ENCODE measurements around the gene TRIM24. TPM values are rescaled to one million over a fixed set of nuclear protein-coding genes. Genes with fewer than 3 reads are reported as not detected.

Gene TRIM24
- total RNA-seq, 2 experiments from 2014 or later, result 17.5 to 26.8 TPM

DNA sequence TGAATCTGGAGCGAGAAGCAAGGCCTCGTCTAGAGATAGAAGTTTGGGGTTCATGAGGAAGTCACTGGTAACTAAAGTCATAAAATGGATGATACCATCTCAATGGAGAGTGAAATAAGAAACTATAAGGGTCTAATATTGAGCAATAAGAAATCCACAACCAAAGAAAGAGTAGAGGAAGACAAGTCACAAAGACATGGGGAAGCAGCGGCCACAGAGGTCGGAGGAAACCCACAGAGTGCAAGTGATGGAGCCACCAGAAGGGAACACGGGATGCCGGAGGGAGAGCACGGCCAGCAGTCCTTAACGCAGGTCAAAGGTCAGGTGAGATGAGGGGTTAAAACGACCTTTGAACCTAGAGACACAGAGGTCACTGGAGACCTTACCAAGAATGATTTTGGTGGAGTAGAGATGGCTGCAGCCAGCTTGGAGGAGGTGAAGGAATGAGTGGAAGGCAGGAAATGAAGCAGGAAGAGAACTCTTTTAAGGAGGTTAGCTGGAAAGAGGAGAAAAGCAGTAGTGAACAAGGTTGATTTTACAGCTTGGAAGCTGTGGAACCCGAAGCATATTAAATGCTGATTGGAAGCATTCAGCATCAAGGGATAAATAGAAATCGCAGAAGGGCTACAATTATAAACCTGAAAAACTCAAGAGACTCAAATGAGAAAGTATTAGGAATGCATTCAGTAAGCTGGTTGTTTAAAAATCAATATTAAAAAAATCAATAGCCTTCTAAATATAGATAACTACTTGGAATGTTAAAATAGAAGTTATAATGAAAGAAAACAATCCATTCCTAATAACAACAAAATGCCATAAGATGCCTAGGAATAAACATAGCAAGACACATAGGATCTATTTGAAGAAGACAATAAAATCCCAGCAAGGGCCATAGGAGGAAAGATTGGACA is 147.4 kb downstream of the TRIM24 start:
- no peaks in the 10 kb centered on the region for H3K9me3 ChIP-seq (ENCODE audit: low read length)
- no TSS peak for BruUV-seq (replicated peaks)
- intact Hi-C loops (cut with micrococcal nuclease; ENCODE audit: unreplicated experiment), result no loop called here
- no peak overlapping the region for H2AFZ ChIP-seq (ENCODE audit: low read length)
- no peak overlapping the region for H3K4me3 ChIP-seq (ENCODE audit: low read depth, low read length, poor library complexity, severe bottlenecking)
- no peaks in the 10 kb centered on the region for H3K9me2 ChIP-seq (ENCODE audit: insufficient read depth, low read length)
- no peaks in the 10 kb centered on the region for H4K20me1 ChIP-seq (ENCODE audit: insufficient read depth, low read length)
- H3K4me2 ChIP-seq (ENCODE audit: low read length), result no peak overlapping the region
- CTCF ChIA-PET (ENCODE audit: unreplicated experiment), result interaction anchor here (0.6 kb wide), 1 partner anchor 79 kb away, joined by 3 read pairs; no protein-coding TSS in a partner anchor
- no peaks in the 10 kb centered on the region for H3K79me2 ChIP-seq (ENCODE audit: insufficient read depth, low read depth, low read length)
- H3K27ac ChIP-seq (ENCODE audit: low read depth, low read length, poor library complexity, severe bottlenecking), result no peak overlapping the region
- no peaks in the 10 kb centered on the region for H3K4me1 ChIP-seq (ENCODE audit: insufficient read depth, low read length, poor library complexity, severe bottlenecking)
- H3K36me3 ChIP-seq (ENCODE audit: insufficient read depth, low read length), result no peaks in the 10 kb centered on the region
- no peak for DNase-seq (ENCODE audit: low spot score)
- TF ChIP-seq, protein P1, sequence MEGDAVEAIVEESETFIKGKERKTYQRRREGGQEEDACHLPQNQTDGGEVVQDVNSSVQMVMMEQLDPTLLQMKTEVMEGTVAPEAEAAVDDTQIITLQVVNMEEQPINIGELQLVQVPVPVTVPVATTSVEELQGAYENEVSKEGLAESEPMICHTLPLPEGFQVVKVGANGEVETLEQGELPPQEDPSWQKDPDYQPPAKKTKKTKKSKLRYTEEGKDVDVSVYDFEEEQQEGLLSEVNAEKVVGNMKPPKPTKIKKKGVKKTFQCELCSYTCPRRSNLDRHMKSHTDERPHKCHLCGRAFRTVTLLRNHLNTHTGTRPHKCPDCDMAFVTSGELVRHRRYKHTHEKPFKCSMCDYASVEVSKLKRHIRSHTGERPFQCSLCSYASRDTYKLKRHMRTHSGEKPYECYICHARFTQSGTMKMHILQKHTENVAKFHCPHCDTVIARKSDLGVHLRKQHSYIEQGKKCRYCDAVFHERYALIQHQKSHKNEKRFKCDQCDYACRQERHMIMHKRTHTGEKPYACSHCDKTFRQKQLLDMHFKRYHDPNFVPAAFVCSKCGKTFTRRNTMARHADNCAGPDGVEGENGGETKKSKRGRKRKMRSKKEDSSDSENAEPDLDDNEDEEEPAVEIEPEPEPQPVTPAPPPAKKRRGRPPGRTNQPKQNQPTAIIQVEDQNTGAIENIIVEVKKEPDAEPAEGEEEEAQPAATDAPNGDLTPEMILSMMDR (conservative IDR thresholded peaks at IDR 0.05; ENCODE audit: low read length), result no peak
- no peak for TF ChIP-seq EZH2phosphoT487 (IDR thresholded peaks at IDR 0.05; ENCODE audit: borderline replicate concordance, low read depth, low read length)
- POLR2A ChIA-PET, result interaction anchor here (0.6 to 0.7 kb wide), 2 partner anchors 84 to 318 kb away, joined by 3 read pairs; no protein-coding TSS in a partner anchor

DNA sequence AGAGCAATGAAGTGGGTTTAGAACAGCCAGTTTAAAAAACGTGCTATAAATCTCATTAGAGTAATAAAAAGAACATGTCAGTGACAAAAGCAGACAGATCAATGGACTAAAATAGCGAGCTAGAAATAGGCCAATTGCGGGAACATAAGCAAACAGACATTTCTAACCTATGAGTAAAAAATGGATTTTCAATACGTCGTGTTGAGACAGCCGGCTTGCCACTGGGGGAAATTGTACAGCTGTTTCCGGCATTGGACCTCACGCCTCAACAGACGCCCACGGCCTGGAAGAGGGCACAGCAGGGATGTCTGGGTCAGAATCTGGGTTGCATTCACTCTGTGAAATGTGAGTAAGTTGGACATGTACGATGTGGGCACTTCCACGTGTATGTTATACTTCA is 148.2 kb downstream of the TRIM24 start:
- DNase-seq (ENCODE audit: low spot score), result no peak
- Histone ChIP-seq H3K9me3 (ENCODE audit: low read length) (no peaks in the 10 kb centered on the region), H4K20me1 (ENCODE audit: insufficient read depth, low read length) (no peaks in the 10 kb centered on the region), H3K4me1 (ENCODE audit: insufficient read depth, low read length, poor library complexity, severe bottlenecking) (no peaks in the 10 kb centered on the region), H3K4me2 (ENCODE audit: low read length) (no peak overlapping the region), H2AFZ (ENCODE audit: low read length) (no peak overlapping the region), H3K36me3 (ENCODE audit: insufficient read depth, low read length) (no peaks in the 10 kb centered on the region), H3K9me2 (ENCODE audit: insufficient read depth, low read length) (no peaks in the 10 kb centered on the region), H3K27ac (ENCODE audit: low read depth, low read length, poor library complexity, severe bottlenecking) (no peak overlapping the region), H3K4me3 (ENCODE audit: low read depth, low read length, poor library complexity, severe bottlenecking) (no peak overlapping the region), H3K79me2 (ENCODE audit: insufficient read depth, low read depth, low read length) (no peaks in the 10 kb centered on the region)
- CTCF ChIA-PET (ENCODE audit: unreplicated experiment), result no interaction called here
- intact Hi-C loops (cut with micrococcal nuclease; ENCODE audit: unreplicated experiment), result no loop called here
- POLR2A ChIA-PET, result no interaction called here
- BruUV-seq (replicated peaks), result no TSS peak
- TF ChIP-seq, protein P1 (conservative IDR thresholded peaks at IDR 0.05; ENCODE audit: low read length), result no peak
- TF ChIP-seq EZH2phosphoT487 (IDR thresholded peaks at IDR 0.05; ENCODE audit: borderline replicate concordance, low read depth, low read length), result no peak

DNA sequence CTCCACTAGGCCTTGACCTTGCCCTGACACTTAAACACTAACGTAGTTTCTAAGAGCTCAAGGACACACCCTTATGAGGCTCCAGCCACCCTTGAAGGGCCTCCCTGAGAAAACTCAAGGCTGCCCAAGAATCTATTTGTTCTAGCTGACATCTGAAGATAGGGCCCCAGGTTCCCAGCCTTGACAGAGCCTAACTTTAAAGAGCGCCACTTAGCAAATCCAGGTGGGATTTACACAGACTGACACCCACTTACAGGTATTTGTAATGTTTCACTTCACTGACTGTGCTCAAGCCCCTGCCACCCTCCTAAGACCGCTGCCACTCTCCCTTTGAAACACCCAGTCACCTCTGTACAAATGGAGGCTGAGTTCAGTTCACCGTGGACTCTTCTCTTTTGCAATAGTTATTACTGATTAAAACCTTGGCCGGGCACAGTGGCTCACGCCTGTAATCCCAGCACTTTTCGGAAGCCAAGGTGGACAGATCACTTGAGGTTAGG is 150.7 kb downstream of the TRIM24 start:
- H3K27ac ChIP-seq (ENCODE audit: low read depth, low read length, poor library complexity, severe bottlenecking), result no peak overlapping the region
- no peaks in the 10 kb centered on the region for H3K36me3 ChIP-seq (ENCODE audit: insufficient read depth, low read length)
- no TSS peak for BruUV-seq (replicated peaks)
- no peak overlapping the region for H3K4me2 ChIP-seq (ENCODE audit: low read length)
- DNase-seq (ENCODE audit: low spot score), result no peak
- intact Hi-C loops (cut with micrococcal nuclease; ENCODE audit: unreplicated experiment), result no loop called here
- no peaks in the 10 kb centered on the region for H3K9me2 ChIP-seq (ENCODE audit: insufficient read depth, low read length)
- ChIA-PET POLR2A (no interaction called here), CTCF (ENCODE audit: unreplicated experiment) (interaction anchor here (0.6 kb wide), 1 partner anchor 179 kb away, joined by 3 read pairs; no protein-coding TSS in a partner anchor)
- no peak overlapping the region for H2AFZ ChIP-seq (ENCODE audit: low read length)
- H3K4me1 ChIP-seq (ENCODE audit: insufficient read depth, low read length, poor library complexity, severe bottlenecking), result no peaks in the 10 kb centered on the region
- no peaks in the 10 kb centered on the region for H3K9me3 ChIP-seq (ENCODE audit: low read length)
- H4K20me1 ChIP-seq (ENCODE audit: insufficient read depth, low read length), result no peaks in the 10 kb centered on the region
- H3K79me2 ChIP-seq (ENCODE audit: insufficient read depth, low read depth, low read length), result no peaks in the 10 kb centered on the region
- no peak overlapping the region for H3K4me3 ChIP-seq (ENCODE audit: low read depth, low read length, poor library complexity, severe bottlenecking)
- TF ChIP-seq EZH2phosphoT487 (IDR thresholded peaks at IDR 0.05; ENCODE audit: borderline replicate concordance, low read depth, low read length), result no peak
- TF ChIP-seq, protein P1 (conservative IDR thresholded peaks at IDR 0.05; ENCODE audit: low read length), result no peak
